Central memory CD4-positive, alpha-beta T cell (primary cell): Measurements from ENCODE around the gene RYR1.

Source experiments
- DNase-seq: peaks from one replicate; pipeline ENCODE4 v3.0.0; 2022
- total RNA-seq, 3 experiments: gene quantifications; one replicate each; lab custom pipeline; 2026; lab: John Stamatoyannopoulos, UW

The RYR1 gene
- total RNA-seq: 3.9 to 59.2 (median 7.9) reads per million in 3 experiments

DNA sequence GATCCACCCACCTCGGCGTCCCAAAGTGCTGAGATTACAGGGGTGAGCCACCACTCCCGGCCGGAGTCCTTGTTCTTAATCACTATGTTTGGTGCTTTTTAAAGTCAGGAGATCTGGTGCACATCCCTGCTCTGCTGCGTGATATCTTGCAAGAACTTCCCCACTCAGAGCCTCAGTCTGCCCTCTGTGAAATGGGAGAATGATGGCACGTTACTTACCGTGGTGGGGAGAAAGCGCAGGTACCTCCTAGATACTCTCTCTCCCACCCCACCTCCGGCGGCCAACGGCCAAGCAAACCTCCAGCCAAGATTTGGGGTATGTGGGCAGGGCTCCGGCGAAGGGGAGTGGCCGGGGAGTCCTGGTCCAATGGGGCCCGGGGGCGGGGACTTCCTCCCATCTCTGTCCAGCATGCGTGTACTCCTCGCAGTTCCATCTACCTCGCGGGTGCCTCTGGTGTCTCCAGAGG is at the start of gene RYR1:
Gene RYR1, plus strand, starts transcription at position 424 of the 466 bp plus-strand sequence. CDS start 139 bp downstream, outside the sequence.
- DNase-seq: no peak

DNA sequence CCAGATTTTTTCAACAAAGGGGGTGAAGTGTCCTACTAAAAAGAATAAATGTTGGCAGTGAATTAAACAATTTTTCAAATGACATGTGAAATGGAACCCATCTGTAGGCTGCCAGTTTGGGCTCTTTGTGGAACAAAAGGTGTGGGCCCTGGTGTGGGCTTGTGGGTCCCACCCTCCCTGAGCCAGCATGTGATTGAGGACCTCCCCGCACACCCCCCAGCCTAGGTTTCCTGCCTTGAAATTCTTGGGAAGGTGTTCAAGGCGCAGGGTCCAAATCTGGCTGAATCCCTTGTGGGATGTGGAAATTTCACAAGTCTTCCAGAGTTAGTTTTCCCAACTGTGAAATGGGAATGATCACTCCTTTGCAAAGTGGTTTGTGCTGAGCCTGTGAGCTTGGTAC is 49.7 kb upstream of the RYR1 start:
- DNase-seq: no peak

DNA sequence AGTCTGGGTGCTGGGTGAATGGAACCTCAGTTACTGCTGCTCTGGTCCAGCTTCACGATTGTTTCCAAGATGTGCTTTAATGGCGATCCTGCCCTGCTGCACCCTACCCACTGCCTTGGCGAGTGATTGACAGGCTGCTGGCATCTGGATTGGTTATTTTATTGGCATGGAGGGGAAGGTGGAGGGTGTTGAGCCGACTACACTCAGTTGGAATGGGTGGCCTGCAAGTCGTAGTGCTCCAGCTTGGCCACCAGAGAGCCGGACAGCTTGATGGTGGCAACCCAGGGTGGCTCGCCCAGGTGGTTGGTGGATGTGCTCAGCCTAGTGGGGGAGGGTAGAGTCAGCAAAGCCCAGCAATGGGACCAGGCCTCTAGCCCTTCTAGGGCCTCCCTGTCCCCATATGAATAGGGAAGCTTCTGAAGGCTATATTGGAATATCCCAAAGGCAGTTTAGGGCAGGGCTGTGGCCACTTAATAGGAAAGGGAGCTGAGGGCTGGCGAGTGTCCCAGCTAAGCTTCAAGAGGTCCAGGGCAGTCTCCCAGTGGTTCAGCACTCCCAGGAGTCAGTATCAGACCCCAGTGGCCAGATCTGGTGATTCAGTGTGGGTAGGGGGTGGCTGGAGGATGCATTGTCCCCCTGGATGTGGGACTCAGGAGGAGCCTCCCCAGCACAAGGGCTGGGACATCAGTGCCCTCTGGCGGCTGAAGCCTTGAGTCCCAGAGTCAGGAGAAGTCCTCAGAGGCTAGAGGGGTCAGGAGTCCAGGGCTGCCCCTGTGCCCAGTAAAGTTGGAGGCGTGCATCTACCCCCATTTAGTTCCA is 49.1 kb upstream of the RYR1 start:
- DNase-seq: no peak

DNA sequence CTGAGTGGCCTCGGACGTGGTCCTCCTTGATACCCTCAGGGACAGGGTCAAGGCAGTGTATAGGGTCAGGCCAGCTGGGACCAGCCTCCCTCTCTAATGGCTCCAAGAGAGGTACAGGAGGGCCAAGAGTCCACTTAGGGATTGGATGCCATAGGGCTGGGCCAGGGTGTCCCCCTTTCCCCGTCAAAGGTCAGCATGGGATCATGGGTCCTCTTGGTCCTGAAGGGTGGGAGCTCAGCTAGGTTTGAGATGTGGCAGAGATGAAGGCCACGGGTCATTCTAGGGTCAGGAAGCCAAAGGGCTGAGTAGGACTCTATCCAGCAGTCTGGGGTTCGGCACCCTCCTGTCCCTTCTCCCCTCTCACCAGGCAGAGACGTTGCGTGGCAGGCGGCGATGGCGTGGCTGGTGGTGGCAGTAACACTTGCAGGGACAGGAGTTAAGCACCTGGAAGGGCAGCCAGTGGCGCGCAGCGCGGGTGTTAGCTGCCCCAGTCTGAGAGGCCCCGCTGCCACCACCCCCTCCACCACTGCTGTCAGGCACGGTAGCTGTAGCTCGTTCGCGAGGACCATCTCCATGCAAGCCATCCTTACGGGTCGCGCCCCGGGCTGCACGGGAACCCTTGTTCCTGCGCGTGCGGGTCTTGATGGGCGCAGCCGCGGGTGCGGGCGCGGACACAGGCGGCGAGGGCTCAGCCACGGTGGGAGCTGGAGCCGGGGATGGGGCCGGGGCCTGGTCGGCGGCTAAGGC is 48.3 kb upstream of the RYR1 start:
- DNase-seq: no peak

DNA sequence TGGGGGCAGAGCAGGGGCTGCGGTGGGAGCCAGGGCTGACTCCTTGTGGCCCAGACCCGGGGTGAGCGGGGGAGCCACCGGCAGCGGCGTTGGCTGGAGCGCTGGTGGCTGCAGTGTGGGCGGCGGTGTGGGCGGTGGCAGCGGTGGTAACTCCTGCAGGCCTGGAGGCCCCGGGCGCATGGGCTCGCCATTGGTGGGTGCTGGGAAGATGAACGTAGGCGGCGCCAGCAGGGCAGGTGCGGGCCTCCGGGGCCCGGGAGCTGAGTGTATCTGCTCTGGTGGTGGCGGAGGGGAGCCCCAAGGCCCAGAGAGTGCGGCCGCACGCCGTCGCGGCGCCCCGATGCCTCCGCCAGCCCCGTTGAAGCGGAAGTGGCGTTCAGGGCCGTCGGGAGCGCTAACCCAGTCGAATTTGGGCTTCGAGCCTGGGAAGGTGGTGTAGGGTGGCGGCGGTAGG is 47.7 kb upstream of the RYR1 start:
- no peak for DNase-seq

DNA sequence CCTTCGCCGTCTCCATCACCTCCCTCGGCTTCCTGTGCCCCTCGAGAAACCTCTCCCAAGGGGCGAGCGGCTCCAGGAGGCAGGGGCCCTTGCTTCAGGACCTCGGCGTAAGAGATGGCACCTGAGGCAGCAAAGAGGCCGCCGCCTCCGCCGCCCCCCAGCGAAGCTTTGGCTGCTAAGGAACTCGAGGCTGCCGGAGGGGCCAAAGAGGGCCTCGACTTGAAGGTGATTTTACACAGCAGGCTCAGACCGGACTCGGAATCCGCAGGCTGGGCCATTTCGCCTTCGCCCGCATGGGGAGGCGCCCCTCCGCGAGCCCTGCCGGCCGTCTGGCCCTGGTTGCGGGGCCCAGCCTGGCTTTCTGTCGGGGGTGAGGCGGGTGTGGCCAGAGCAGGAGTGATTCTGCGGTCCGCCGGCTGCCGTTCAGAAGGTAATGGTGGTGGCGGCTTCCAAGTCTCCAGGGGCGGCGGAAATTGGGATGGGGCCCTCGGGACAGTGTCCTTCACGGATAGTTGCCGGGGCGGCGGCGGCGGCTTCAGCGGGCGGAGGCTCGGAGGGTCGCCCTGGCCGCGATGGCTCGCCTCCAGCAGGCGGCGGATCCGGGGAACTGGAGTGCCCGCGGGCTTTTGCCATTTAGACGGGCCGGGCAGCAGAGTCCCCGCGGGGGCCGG is 47.1 kb upstream of the RYR1 start:
- DNase-seq: no peak

DNA sequence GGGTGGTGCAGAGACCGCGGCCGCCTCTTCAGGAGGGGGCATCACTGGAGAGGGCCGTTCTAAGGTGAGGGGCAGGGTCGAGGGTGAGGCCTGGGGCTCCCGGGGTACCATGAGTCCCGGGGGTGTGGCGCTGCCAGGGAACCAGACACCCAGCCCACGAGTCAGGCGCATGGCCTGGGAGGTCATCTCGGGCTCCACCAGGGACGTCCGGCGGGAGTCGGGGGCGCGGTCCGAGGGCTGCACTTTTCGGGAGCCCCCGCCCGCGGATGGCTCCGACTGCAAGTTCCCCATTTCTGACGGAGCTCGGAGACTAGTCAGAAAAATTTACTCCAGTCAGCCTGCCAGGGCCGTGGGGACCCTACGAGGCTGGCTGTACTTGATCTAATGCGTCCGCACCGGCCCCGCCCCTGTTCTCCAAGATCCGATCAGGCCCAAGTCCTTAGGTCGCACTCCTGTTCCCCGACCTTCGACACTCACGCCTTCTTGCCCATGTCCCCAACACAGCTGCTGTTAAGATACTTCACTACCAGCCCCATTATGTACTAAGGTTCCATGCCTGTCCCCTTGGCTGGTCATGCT is 46.4 kb upstream of the RYR1 start:
- no peak for DNase-seq

DNA sequence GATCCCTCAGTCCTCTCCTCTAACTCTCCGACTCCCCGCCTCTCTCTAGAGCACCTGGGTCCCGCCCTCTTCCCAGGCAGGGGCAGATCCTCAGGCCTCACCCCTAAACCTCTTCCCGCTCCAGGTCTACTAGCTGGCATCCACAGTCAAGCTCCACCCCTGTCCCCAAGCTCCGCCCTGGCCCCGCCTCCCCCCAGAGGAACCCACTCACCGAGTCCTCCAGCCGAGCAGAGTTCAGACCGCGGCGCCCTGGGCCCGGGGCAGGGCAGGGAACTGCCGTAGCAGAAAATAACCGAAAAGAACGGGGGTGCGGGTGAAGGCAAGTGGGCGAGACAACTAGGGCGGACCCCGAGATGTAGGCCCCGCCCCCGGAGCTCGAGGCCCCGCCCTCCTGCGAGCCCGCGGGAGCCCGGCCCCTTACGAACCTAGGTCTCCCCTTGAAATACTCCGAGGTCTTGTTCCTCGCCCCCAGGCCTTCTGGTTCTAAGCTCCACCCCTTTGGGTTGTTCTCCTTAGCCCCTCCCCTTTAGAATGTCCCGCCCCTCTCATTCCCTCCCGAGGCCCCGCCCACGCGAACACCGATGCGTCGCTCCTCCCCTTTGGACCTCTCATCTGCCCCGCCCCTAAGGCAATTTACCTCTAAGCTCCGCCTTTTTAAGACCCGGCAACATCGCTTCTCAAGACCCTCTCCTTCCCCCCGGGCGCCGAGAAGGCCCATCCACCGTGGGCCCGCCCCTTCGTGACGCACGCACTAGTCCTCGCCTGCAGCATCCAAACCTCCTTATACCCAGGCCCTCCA is 45.7 kb upstream of the RYR1 start, which contains the start of gene GGN:
Gene GGN, minus strand, starts transcription at position 485 of the 799 bp plus-strand sequence. CDS start 773 bp downstream, outside the sequence.
- peak; percentile 72 for DNase-seq

DNA sequence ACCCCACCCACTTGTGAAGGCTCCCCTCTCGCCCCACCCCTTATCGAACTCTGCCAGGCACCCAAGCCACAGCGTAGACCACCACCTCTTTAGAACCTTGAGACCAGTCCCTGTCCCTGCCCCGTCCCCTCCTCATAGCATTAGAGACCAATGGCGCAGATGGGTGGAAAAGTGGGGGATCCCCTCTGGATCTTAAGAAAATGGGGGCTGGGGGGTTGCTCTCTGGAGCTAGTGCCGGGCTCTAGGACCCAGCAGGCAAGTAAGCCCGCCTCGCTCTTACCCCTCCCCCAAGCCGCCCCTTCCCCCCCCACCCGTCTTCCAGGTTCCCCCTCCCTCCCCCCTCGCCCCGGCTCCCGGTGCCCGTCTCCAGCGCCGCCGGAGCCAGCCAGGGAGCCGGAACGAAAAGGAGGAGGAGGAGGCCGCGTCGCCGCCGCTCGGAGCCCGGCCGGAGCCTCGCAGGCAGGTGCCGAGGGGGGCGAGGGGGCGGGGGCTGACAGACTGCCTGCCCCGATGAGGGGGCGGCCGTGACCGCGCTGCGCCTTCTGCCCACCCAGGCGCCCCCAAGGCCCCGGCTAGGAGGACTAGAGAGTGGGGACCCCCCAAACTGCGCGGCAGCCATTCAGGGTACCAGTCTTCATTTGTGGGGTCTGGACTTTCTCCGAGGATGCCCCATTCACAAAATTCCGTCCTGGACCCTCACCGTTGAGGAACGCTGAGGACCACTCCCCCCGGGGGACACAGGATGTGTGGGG is 45.0 kb upstream of the RYR1 start, which contains the start of gene SPRED3:
Gene SPRED3, plus strand, starts transcription at position 349 of the 752 bp plus-strand sequence. CDS start 1,606 bp downstream, outside the sequence.
- DNase-seq: no peak

DNA sequence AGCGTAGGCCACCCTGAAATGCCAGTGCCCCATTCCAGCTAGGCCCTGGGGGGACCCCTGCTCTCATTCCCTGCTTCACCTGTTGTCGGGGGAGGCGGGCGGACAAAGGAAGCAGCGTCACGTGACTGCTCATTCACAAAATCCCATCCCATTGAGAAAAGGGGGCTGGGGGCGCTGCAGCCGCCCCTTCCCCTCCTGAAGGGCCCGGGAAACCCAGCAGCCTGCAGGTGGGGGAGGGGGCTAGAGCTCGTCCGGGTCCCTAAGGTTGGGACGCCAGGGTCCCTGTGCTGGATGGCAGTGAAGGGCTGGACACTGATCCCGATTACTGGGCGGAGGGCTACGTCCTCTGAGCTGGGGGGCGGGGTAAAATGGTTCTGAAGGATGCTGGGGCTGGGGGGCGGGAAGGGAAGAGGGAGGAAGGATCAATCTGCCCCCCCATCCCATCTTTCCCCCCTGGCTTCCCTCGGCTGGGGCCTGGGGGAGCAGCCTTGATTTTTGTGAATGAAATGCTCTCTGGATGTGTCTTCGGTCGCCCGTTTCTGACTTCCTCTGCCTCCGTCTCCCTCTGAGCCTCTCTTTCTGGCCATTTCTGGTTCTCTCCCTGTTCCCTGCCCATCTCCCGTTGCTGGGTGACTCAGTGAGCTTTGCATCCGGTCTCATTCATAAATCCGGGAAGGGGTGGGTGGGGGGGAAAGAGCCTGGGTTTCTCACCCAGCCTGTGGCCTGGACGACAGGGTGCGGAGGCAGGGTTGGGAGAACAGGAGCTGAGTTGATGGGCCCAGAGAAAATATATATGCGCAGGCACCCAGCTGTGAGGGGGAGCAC is 44.2 kb upstream of the RYR1 start:
- DNase-seq: no peak

DNA sequence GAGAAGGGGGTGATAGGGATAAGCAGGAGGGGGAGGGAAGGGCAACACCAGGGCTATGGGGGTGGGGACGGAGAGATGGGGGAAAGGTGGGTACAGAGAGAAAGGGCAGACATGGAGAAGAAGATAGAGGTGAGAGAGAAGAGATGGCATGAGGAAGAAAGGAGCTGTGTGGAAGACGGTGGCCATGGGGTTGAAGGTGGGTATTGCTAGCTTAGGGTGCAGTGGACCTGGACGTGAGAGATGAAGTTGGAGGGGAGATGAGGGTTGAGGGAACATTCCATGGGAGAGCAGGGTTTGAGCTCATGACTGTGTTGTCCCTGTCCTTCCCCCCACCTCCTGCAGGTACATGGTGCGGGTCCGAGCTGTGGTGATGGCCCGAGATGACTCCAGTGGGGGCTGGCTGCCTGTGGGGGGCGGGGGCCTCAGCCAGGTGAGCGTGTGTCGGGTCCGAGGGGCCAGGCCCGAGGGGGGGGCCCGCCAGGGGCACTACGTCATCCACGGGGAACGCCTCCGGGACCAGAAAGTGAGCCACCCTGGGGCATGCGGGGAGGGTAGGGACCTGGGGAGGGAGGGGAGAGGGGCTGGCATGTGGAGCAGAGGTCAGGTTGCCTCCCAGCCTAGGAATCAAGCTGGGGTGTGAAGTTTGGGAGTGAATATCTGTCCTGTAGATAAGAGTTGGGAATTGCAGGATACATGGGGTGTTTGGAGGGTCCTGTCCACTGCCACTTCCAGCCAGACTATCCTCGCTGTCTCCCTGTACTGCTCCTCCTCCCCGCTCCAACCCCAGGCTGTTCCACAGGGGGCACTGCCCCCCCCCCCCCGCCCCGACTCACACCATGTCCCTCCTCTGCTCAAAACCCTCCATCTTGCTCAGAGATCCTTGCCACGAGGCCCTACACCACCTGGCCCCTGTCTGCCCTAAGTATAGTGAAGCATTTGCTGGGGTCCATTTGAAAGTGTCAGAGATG is 43.2 kb upstream of the RYR1 start:
- no peak for DNase-seq

DNA sequence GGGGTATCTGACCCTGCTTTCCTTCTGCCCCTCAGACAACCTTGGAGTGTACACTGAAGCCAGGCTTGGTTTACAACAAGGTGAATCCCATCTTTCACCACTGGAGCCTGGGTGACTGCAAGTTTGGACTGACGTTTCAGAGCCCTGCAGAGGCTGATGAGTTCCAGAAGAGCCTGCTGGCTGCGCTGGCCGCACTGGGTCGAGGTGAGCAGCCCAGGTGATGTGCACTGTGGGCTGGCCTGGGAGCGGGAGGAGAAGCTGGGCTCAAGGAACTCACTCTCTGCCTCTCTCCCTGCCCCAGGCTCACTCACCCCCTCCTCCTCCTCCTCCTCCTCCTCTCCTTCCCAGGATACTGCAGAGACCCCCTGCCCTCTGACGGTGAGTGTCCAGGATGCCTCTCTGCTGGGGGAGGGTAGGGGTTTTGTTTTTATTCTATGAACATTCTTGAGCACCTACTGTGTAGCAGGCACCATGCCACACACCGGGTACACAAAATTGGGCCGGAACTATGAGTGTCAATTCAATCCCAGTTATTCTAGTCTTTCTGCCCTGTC is 41.5 kb upstream of the RYR1 start:
- no peak for DNase-seq

DNA sequence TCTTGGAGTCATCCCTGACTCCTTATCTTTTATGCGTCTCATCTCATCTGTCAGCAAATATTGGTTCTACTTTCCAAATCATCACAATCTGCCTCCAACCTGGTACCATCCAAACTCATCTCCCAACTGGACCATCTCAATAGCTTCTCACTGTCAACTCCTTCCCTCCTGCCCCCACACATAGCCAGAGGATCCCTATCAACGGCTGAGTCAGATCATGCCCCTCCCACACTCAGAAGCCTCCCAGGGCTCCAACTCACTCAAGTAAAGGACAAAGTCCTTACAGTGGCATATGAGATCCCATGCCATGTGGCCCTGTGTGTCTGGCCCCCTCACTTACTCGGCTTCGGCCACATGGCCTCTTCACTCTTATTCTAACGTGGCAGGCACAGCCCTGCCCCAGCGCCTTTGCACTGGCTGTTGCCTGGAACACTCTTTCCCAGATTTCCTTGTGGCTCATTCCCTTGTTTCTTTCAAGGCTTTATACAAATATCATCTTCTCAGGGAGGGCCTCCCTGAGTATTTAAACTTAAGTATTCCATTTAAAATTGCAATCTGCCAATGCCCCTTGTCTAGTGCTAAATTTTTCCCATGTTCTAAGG is 40.7 kb upstream of the RYR1 start:
- DNase-seq: no peak

DNA sequence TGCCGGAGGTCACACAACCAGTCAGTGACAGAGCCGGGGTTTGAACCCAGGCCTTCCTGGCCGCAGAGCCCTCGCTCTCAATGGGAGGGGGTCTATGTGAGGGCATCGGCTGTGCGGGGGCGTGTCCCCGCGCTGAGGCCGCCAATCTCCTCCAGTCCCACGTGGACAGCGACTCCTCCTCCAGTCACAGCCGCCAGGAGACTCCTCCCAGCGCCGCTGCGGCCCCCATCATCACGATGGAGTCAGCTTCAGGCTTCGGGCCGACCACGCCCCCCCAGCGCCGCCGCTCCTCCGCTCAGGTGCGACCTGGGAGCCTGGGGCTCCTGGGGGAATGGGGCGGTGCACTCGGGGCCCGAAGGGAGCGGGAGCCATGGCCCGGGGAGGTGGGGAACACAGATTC is 39.0 kb upstream of the RYR1 start:
- DNase-seq: peak; percentile 56

DNA sequence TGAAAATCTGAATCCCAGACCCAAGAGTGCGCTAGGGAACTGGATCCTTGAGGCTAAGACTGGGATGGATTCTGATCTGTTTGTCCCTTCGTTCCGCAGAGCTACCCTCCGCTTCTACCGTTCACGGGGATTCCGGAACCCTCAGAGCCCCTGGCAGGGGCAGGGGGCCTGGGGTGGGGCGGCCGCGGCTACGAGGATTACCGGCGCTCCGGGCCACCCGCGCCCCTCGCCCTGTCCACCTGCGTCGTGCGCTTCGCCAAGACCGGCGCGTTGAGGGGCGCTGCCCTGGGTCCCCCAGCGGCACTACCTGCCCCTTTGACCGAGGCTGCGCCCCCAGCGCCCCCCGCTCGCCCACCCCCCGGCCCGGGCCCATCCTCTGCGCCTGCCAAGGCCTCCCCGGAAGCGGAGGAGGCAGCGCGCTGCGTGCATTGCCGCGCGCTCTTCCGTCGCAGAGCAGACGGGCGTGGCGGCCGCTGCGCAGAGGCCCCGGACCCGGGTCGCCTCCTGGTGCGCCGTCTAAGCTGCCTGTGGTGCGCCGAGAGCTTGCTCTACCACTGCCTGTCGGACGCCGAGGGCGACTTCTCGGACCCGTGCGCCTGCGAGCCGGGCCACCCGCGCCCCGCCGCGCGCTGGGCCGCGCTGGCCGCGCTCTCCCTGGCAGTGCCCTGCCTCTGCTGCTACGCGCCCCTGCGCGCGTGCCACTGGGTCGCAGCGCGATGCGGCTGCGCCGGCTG is 37.9 kb upstream of the RYR1 start:
- peak; percentile 45 for DNase-seq

DNA sequence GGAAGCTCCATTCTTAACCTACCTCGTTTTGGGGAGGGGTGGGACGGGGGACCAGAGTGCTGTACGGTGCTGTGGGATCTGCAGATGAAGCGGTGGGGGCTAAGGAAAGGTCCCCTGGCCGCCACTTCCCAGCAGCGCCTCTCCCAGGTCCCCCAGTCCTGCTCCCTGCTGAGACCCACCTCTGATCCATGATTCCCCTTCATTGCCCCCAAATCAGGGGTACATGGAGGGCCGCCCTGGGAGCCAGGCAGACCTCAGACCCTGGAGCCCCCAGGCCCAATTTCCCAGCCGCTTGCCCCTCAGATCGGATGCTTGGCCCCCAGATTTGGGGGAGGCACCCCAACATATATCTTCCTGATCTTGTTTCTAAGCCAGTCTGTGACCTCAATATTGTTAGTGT is 34.4 kb upstream of the RYR1 start:
- DNase-seq: no peak

DNA sequence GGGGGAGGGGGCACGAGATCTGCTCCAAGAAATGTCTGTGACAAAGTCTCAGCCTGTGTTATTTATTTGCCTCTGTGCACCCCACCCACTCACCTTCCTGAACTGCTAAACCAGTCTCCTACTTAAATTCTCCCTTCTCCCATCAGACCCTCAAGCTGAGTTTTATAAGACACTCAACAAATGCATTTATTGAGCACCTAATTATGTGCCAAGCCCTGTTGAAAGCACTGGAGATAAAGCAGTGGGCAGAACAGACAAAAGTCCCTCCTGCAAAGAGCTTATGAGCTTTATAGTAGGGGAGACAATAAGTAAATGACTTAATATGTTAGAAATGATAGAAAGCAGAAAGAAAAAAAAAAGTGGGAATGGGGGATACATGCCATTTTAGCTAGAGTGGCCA is 34.0 kb upstream of the RYR1 start:
- no peak for DNase-seq
